LNCaP clone FGC (cell line): ENCODE results near the gene LOXHD1.

ENCODE experiments used
- DNase-seq: peaks from one replicate; pipeline ENCODE4 v3.0.0-alpha.2; 2011; ENCODE audit warnings: low read depth
- H3K4me3 ChIP-seq: 2 replicates; pipeline ENCODE4 v1.5.1; 2011; ENCODE audit warnings: mild to moderate bottlenecking, low read depth, low read length, control low read depth
- CTCF ChIP-seq: IDR thresholded peaks from 2 replicates; pipeline ENCODE4 v1.5.1; 2012; ENCODE audit warnings: mild to moderate bottlenecking; ENCODE audit not compliant: control insufficient read depth, insufficient read depth; ENCODE audit errors: extremely low read depth

The LOXHD1 gene

GRCh38 chr18:46623541-46623940 lies 33.5 kb downstream of the LOXHD1 start:
- no peak for DNase-seq
- no peak for TF ChIP-seq CTCF
- no peak overlapping the region for H3K4me3 ChIP-seq

GRCh38 chr18:46622999-46623398 lies 34.0 kb downstream of the LOXHD1 start:
- DNase-seq: no peak
- TF ChIP-seq CTCF: peak; percentile 50
- no peak overlapping the region for H3K4me3 ChIP-seq

GRCh38 chr18:46622451-46622850 lies 34.6 kb downstream of the LOXHD1 start:
- no peak for DNase-seq
- H3K4me3 ChIP-seq: no peak overlapping the region
- TF ChIP-seq CTCF: no peak

GRCh38 chr18:46621871-46622270 lies 35.1 kb downstream of the LOXHD1 start:
- DNase-seq: no peak
- no peak overlapping the region for H3K4me3 ChIP-seq
- TF ChIP-seq CTCF: no peak

GRCh38 chr18:46621111-46621766 lies 35.8 kb downstream of the LOXHD1 start:
- no peak for DNase-seq
- no peak for TF ChIP-seq CTCF
- no peak overlapping the region for H3K4me3 ChIP-seq

- no peak for TF ChIP-seq CTCF
- no peak overlapping the region for H3K4me3 ChIP-seq
- no peak for DNase-seq
These were observed 37.5 kb downstream of the LOXHD1 start for GRCh38 chr18:46619559-46619958.

GRCh38 chr18:46615720-46616119 lies 41.3 kb downstream of the LOXHD1 start:
- TF ChIP-seq CTCF: no peak
- DNase-seq: no peak
- H3K4me3 ChIP-seq: no peak overlapping the region
